Ishikawa (cell line): ENCODE results near the gene CACNA2D3.

Source experiments
- CEBPB ChIP-seq: IDR thresholded peaks from 2 replicates; pipeline ENCODE4 v1.6.1; 2012
- CREB1 ChIP-seq: IDR thresholded peaks from 2 replicates; pipeline ENCODE4 v1.6.1; 2012; ENCODE audit warnings: low read depth
- EGR1 ChIP-seq: IDR thresholded peaks from 2 replicates; pipeline ENCODE4 v1.6.1; 2012
- EP300 ChIP-seq: IDR thresholded peaks from 2 replicates; pipeline ENCODE4 v1.6.1; 2012; ENCODE audit warnings: borderline replicate concordance
- FOXM1 ChIP-seq: IDR thresholded peaks from 2 replicates; pipeline ENCODE4 v1.6.1; 2012; ENCODE audit warnings: low read depth, borderline replicate concordance
- MAX ChIP-seq: IDR thresholded peaks from 2 replicates; pipeline ENCODE4 v1.6.1; 2012
- NFIC ChIP-seq: IDR thresholded peaks from 2 replicates; pipeline ENCODE4 v1.6.1; 2012
- RAD21 ChIP-seq: IDR thresholded peaks from 2 replicates; pipeline ENCODE4 v1.6.1; 2012; ENCODE audit warnings: low read depth
- REST ChIP-seq: IDR thresholded peaks from 2 replicates; pipeline ENCODE4 v1.6.1; 2012; ENCODE audit warnings: low read depth, mild to moderate bottlenecking
- TAF1 ChIP-seq: IDR thresholded peaks from 2 replicates; pipeline ENCODE4 v1.6.1; 2012; ENCODE audit warnings: low read depth, mild to moderate bottlenecking
- YY1 ChIP-seq: IDR thresholded peaks from 2 replicates; pipeline ENCODE4 v1.6.1; 2012; ENCODE audit warnings: low read depth
- ZBTB7A ChIP-seq: IDR thresholded peaks from 2 replicates; pipeline ENCODE4 v1.6.1; 2012; ENCODE audit warnings: low read depth
- TF ChIP-seq, protein P1 (sequence below): IDR thresholded peaks from 2 replicates; pipeline ENCODE4 v1.6.1; 2012

DNA sequence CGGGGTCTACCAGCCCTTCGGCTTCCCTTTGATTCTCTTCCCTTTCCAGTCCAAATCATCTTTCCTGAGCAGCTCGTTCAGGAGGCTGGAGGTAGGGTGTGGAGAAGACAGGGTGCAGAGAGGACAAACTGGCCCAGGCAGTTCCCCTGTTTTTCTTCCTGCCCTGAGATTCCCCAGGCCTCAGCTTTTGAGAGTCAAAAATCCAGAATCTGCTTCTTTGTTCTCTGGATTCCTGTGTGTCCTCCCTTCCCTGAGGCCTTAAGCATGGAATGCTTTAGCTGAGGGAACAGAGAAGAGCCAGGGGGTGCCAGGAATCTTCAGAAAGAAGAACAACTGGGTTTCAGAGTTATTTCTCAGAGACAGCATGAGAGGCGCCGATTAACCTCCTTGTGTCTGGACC, 832.2 kb downstream of the CACNA2D3 start:
- no peak for TF ChIP-seq NFIC
- no peak for TF ChIP-seq ZBTB7A
- no peak for TF ChIP-seq MAX
- TF ChIP-seq YY1 = no peak
- TF ChIP-seq RAD21 = no peak
- no peak for TF ChIP-seq EP300
- no peak for TF ChIP-seq CEBPB
- TF ChIP-seq EGR1 = no peak
- no peak for TF ChIP-seq TAF1
- TF ChIP-seq CREB1 = no peak
- TF ChIP-seq, protein P1, sequence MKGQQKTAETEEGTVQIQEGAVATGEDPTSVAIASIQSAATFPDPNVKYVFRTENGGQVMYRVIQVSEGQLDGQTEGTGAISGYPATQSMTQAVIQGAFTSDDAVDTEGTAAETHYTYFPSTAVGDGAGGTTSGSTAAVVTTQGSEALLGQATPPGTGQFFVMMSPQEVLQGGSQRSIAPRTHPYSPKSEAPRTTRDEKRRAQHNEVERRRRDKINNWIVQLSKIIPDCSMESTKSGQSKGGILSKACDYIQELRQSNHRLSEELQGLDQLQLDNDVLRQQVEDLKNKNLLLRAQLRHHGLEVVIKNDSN = no peak
- no peak for TF ChIP-seq FOXM1
- TF ChIP-seq REST = no peak
